Measurements from ENCODE around the gene TAC3. TPM values are rescaled to one million over a fixed set of nuclear protein-coding genes. Genes with fewer than 3 reads are reported as not detected.

The TAC3 gene
- total RNA-seq, 6 experiments from 2014 or later = not detected

DNA sequence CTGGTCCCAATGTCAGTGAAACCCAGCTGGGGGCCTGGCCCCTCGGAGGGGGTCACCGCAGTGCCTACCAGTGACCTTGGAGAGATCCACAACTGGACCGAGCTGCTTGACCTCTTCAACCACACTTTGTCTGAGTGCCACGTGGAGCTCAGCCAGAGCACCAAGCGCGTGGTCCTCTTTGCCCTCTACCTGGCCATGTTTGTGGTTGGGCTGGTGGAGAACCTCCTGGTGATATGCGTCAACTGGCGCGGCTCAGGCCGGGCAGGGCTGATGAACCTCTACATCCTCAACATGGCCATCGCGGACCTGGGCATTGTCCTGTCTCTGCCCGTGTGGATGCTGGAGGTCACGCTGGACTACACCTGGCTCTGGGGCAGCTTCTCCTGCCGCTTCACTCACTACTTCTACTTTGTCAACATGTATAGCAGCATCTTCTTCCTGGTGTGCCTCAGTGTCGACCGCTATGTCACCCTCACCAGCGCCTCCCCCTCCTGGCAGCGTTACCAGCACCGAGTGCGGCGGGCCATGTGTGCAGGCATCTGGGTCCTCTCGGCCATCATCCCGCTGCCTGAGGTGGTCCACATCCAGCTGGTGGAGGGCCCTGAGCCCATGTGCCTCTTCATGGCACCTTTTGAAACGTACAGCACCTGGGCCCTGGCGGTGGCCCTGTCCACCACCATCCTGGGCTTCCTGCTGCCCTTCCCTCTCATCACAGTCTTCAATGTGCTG lies 21.0 kb downstream of the TAC3 start:
- H3K9me3 ChIP-seq = no peaks in the 10 kb centered on the region
- H3K36me3 ChIP-seq = no peaks in the 10 kb centered on the region
- H3K4me3 ChIP-seq = peak overlapping the region in 1 of 3 donors; percentile 7
- peak overlapping the region in 2 of 3 donors; percentile 13 to 28 for H3K27ac ChIP-seq
- ATAC-seq = no peak
- 75% methylated on average over 14 of the region's 26 CpGs for WGBS (ENCODE audit: insufficient coverage, low coverage, low lambda C conversion rate, missing lambda C conversion rate)
- no peak for DNase-seq
- H3K4me1 ChIP-seq = peaks cover 0 to 28% (median 11%) of the 10 kb centered on the region in 4 donors
- H3K27me3 ChIP-seq = no peaks in the 10 kb centered on the region
- intact Hi-C loops (cut with DNase I) = no loop called here
- TF ChIP-seq, protein P1, sequence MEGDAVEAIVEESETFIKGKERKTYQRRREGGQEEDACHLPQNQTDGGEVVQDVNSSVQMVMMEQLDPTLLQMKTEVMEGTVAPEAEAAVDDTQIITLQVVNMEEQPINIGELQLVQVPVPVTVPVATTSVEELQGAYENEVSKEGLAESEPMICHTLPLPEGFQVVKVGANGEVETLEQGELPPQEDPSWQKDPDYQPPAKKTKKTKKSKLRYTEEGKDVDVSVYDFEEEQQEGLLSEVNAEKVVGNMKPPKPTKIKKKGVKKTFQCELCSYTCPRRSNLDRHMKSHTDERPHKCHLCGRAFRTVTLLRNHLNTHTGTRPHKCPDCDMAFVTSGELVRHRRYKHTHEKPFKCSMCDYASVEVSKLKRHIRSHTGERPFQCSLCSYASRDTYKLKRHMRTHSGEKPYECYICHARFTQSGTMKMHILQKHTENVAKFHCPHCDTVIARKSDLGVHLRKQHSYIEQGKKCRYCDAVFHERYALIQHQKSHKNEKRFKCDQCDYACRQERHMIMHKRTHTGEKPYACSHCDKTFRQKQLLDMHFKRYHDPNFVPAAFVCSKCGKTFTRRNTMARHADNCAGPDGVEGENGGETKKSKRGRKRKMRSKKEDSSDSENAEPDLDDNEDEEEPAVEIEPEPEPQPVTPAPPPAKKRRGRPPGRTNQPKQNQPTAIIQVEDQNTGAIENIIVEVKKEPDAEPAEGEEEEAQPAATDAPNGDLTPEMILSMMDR (IDR thresholded peaks at IDR 0.05) = no peak
- no peak for TF ChIP-seq POLR2A (IDR thresholded peaks at IDR 0.05)

DNA sequence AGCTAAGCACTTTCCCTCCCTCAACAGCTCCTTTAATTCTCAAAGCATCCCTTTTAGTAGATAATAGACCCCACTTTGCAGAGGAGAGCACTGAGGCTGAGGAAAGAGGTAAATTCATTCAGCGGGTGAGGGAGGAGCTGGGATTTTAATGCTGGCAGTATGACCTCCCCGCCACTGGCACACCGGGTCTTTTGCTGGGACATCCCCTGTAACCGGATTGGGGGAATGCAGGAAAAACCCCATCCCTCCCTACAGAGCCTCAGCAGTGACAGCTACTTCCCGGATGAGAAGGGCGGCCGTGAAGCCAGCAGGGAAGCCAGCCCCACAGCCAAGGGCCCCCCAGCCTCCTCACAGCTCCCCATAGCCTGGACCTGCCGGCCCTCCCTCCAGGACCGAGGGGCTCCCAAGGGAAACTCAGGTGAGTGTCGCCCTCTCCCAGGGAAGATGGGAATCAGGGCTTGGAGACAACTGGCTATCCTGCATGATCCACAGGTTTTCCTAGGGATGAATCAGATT lies 22.0 kb downstream of the TAC3 start:
- DNase-seq (no peak), ATAC-seq (peak in 1 of 4 donors; percentile 4)
- Histone ChIP-seq H3K36me3 (no peaks in the 10 kb centered on the region), H3K4me1 (peaks cover 0 to 32% (median 12%) of the 10 kb centered on the region in 4 donors), H3K4me3 (no peak overlapping the region), H3K27ac (no peak overlapping the region), H3K27me3 (no peaks in the 10 kb centered on the region), H3K9me3 (no peaks in the 10 kb centered on the region)
- WGBS (ENCODE audit: insufficient coverage, low coverage, low lambda C conversion rate, missing lambda C conversion rate) = 95% methylated on average over 3 of the region's 10 CpGs
- intact Hi-C loops (cut with DNase I) = no loop called here
- no peak for TF ChIP-seq POLR2A (IDR thresholded peaks at IDR 0.05)
- TF ChIP-seq, protein P1 (IDR thresholded peaks at IDR 0.05) = no peak

DNA sequence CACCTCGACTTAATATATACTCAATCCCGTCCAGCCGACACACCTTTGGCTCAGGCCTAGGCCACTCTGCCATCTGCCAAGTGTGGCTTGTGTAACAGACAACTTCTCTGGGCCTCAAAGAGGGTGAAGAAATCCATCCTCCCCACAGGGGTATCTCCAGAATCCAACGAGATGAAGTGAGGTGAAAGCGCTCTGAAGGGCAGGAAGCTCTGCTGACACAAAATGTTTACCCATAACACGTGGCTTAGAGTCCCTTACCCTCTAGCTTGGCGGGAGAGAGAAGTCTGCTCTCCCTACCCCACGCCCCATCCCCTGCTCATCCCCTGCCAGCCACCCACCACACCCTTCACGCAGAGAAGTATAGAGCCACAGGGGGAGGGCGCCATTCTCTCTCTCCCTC lies 23.0 kb downstream of the TAC3 start:
- H3K36me3 ChIP-seq = no peaks in the 10 kb centered on the region
- no peaks in the 10 kb centered on the region for H3K9me3 ChIP-seq
- H3K4me1 ChIP-seq = peaks cover 0 to 32% (median 12%) of the 10 kb centered on the region in 4 donors
- 28% methylated on average over 8 of the region's 10 CpGs for WGBS (ENCODE audit: insufficient coverage, low coverage, low lambda C conversion rate, missing lambda C conversion rate)
- no peak for TF ChIP-seq POLR2A (IDR thresholded peaks at IDR 0.05)
- TF ChIP-seq, protein P1 (IDR thresholded peaks at IDR 0.05) = no peak
- no peak overlapping the region for H3K4me3 ChIP-seq
- intact Hi-C loops (cut with DNase I) = no loop called here
- H3K27ac ChIP-seq = peak overlapping the region in 1 of 3 donors; percentile 30
- peak; percentile 12 to 47 (median 26) for ATAC-seq
- no peak for DNase-seq
- H3K27me3 ChIP-seq = no peaks in the 10 kb centered on the region

DNA sequence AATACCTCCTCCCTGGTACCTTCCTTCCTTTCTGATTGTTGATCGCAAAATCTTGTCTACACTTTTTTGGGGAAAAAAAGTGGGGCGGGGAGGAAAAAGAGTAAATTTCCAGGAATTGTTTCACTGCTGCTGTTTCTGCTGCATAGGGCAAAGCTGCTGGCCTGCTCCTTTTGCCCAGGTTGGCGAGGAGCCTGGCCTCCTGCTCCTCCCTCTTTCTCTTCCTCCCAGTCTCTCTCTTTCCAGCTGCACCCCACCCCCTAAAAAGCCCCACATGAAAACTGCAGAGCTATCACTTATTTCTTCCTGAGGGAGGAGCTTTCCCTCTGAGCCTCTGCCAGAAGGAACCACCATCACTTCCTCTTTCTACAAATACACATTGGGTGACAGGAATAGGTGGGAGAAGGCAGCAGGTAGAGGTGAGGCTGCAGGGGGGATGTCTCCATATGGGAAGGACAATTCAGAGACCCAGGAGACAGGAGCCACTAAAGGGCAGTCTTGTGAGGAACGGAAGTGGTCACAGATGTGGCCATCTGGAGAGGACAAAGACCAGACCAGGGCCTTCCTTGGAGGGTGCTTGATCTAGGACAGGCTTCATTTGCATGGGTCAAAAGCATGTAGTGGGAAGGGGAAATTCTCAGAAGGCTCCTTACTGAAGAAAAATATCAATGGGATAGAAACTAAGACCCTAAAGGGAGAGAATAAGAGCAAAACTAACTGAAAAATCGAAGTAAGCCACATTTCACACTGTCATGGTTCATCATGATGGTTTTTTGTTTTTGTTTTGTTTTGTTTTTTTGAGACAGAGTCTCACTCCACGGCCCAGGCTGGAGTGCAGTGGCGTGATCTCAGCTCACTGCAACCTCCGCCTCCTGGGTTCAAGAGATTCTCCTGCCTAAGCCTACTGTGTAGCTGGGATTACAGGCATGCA lies 24.7 kb downstream of the TAC3 start:
- DNase-seq (peak; percentile 64 to 80 (median 79)), ATAC-seq (peak; percentile 56 to 70 (median 64))
- Histone ChIP-seq H3K4me3 (no peak overlapping the region), H3K27ac (peak overlapping the region; percentile 50 to 80 (median 54)), H3K4me1 (peaks cover 0 to 47% (median 12%) of the 10 kb centered on the region in 4 donors), H3K9me3 (no peaks in the 10 kb centered on the region), H3K27me3 (no peaks in the 10 kb centered on the region), H3K36me3 (no peaks in the 10 kb centered on the region)
- intact Hi-C loops (cut with DNase I) = no loop called here
- 51% methylated on average over 7 of the region's 8 CpGs for WGBS (ENCODE audit: insufficient coverage, low coverage, low lambda C conversion rate, missing lambda C conversion rate)
- TF ChIP-seq POLR2A (IDR thresholded peaks at IDR 0.05) = no peak
- TF ChIP-seq, protein P1 (IDR thresholded peaks at IDR 0.05) = no peak

All from right lobe of liver (tissue), 6 donors.